ENCODE data around the gene SST. TPM values are rescaled to one million over a fixed set of nuclear protein-coding genes. Genes with fewer than 3 reads are reported as not detected.

SST gene
- polyA plus RNA-seq, 1 donor from 2014 or later: 9.7 TPM

DNA sequence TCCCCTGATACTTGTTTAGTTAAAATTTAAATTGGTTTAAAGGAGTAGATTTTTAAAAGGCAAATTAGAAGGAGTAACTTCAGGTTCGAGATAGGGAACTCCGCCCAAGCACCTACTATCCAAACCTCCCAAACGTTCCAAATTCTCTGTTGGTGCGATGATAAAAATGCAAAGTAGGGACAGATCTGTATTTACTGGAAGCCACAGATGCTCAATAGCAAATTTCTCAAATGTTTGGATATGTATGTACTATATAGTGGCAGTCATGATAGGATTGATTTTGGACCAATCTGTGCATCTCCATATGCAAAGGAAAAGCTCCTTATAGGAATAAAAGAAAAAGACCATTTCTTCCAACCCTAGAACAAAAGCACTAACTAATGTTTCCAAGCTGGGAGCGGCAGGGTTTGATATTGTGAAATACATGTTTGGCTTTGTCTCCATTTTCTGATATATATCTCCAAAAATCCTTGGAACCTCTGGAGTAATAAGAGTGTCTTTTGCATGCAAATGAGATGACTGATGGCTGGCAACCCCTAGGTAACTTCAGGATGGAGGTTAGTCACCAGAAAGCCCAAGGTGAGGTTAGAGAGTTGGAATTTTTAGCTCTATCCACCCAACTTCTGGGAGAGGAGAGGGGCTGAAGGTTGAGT lies 16.6 kb upstream of the SST start:
- Histone ChIP-seq H3K36me3 (ENCODE audit: insufficient read depth, low read length) (no peaks in the 10 kb centered on the region), H4K20me1 (ENCODE audit: insufficient read depth) (no peaks in the 10 kb centered on the region), H3K9me3 (ENCODE audit: low read length) (no peaks in the 10 kb centered on the region), H3F3A (ENCODE audit: insufficient read depth, low read length, poor library complexity, severe bottlenecking) (no peaks in the 10 kb centered on the region), H3K9me2 (ENCODE audit: insufficient read depth, low read length) (no peaks in the 10 kb centered on the region), H3K4me3 (ENCODE audit: low read length) (no peak overlapping the region), H2AFZ (ENCODE audit: low read depth, low read length) (no peak overlapping the region), H3K27me3 (ENCODE audit: insufficient read depth, low read depth, low read length) (no peaks in the 10 kb centered on the region), H3K4me2 (ENCODE audit: low read length) (no peak overlapping the region), H3K27ac (ENCODE audit: low read length) (no peak overlapping the region), H3K79me2 (replicated peaks; ENCODE audit: insufficient read depth, low read length) (no peaks in the 10 kb centered on the region), H3K9ac (ENCODE audit: low read length) (no peak overlapping the region)
- TF ChIP-seq SMC3 (conservative IDR thresholded peaks at IDR 0.05; ENCODE audit: poor library complexity) (no peak), RAD21 (conservative IDR thresholded peaks at IDR 0.05) (no peak), EZH2 (IDR thresholded peaks at IDR 0.05; ENCODE audit: borderline replicate concordance, insufficient read depth, low read length, poor library complexity, severe bottlenecking) (no peak), TAF1 (IDR thresholded peaks at IDR 0.05; ENCODE audit: low read depth) (no peak), POLR2AphosphoS5 (IDR thresholded peaks at IDR 0.05) (no peak), MXI1 (conservative IDR thresholded peaks at IDR 0.05; ENCODE audit: poor library complexity, severe bottlenecking) (no peak), EP300 (conservative IDR thresholded peaks at IDR 0.05; ENCODE audit: poor library complexity, severe bottlenecking) (no peak)
- TF ChIP-seq, protein P1, sequence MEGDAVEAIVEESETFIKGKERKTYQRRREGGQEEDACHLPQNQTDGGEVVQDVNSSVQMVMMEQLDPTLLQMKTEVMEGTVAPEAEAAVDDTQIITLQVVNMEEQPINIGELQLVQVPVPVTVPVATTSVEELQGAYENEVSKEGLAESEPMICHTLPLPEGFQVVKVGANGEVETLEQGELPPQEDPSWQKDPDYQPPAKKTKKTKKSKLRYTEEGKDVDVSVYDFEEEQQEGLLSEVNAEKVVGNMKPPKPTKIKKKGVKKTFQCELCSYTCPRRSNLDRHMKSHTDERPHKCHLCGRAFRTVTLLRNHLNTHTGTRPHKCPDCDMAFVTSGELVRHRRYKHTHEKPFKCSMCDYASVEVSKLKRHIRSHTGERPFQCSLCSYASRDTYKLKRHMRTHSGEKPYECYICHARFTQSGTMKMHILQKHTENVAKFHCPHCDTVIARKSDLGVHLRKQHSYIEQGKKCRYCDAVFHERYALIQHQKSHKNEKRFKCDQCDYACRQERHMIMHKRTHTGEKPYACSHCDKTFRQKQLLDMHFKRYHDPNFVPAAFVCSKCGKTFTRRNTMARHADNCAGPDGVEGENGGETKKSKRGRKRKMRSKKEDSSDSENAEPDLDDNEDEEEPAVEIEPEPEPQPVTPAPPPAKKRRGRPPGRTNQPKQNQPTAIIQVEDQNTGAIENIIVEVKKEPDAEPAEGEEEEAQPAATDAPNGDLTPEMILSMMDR (IDR thresholded peaks at IDR 0.05; ENCODE audit: poor library complexity, severe bottlenecking): no peak
- TF ChIP-seq, protein P2, sequence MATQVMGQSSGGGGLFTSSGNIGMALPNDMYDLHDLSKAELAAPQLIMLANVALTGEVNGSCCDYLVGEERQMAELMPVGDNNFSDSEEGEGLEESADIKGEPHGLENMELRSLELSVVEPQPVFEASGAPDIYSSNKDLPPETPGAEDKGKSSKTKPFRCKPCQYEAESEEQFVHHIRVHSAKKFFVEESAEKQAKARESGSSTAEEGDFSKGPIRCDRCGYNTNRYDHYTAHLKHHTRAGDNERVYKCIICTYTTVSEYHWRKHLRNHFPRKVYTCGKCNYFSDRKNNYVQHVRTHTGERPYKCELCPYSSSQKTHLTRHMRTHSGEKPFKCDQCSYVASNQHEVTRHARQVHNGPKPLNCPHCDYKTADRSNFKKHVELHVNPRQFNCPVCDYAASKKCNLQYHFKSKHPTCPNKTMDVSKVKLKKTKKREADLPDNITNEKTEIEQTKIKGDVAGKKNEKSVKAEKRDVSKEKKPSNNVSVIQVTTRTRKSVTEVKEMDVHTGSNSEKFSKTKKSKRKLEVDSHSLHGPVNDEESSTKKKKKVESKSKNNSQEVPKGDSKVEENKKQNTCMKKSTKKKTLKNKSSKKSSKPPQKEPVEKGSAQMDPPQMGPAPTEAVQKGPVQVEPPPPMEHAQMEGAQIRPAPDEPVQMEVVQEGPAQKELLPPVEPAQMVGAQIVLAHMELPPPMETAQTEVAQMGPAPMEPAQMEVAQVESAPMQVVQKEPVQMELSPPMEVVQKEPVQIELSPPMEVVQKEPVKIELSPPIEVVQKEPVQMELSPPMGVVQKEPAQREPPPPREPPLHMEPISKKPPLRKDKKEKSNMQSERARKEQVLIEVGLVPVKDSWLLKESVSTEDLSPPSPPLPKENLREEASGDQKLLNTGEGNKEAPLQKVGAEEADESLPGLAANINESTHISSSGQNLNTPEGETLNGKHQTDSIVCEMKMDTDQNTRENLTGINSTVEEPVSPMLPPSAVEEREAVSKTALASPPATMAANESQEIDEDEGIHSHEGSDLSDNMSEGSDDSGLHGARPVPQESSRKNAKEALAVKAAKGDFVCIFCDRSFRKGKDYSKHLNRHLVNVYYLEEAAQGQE (IDR thresholded peaks at IDR 0.05; ENCODE audit: borderline replicate concordance): no peak

DNA sequence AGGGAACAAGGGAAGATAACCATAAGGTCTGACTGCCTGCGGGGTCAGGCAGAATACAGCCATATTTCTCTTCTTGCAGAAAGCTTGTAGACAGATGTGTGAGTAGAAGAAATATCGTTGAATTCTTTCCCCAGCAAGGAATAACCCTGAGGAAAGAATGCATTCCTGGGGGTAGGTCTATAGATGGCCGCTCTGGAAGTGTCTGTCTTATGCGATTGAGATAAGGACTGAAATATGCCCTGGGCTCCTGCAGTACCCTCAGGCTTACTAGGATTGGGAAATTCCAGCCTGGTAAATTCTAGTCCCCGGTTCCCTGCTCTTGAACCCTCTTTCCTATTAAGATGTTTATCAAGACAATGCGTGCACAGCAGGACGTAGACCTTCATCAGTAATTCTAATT lies 15.8 kb upstream of the SST start:
- no peaks in the 10 kb centered on the region for H3K9me3 ChIP-seq (ENCODE audit: low read length)
- no peaks in the 10 kb centered on the region for H3K36me3 ChIP-seq (ENCODE audit: insufficient read depth, low read length)
- TF ChIP-seq RAD21 (conservative IDR thresholded peaks at IDR 0.05): no peak
- TF ChIP-seq SMC3 (conservative IDR thresholded peaks at IDR 0.05; ENCODE audit: poor library complexity): no peak
- TF ChIP-seq, protein P1 (IDR thresholded peaks at IDR 0.05; ENCODE audit: poor library complexity, severe bottlenecking): no peak
- no peak for TF ChIP-seq TAF1 (IDR thresholded peaks at IDR 0.05; ENCODE audit: low read depth)
- TF ChIP-seq POLR2AphosphoS5 (IDR thresholded peaks at IDR 0.05): no peak
- no peak for TF ChIP-seq MXI1 (conservative IDR thresholded peaks at IDR 0.05; ENCODE audit: poor library complexity, severe bottlenecking)
- TF ChIP-seq EZH2 (IDR thresholded peaks at IDR 0.05; ENCODE audit: borderline replicate concordance, insufficient read depth, low read length, poor library complexity, severe bottlenecking): no peak
- TF ChIP-seq, protein P2 (IDR thresholded peaks at IDR 0.05; ENCODE audit: borderline replicate concordance): no peak
- no peak for TF ChIP-seq EP300 (conservative IDR thresholded peaks at IDR 0.05; ENCODE audit: poor library complexity, severe bottlenecking)
- no peak overlapping the region for H3K4me3 ChIP-seq (ENCODE audit: low read length)
- no peak overlapping the region for H3K9ac ChIP-seq (ENCODE audit: low read length)
- no peak overlapping the region for H2AFZ ChIP-seq (ENCODE audit: low read depth, low read length)
- H4K20me1 ChIP-seq (ENCODE audit: insufficient read depth): no peaks in the 10 kb centered on the region
- no peak overlapping the region for H3K4me2 ChIP-seq (ENCODE audit: low read length)
- no peaks in the 10 kb centered on the region for H3K27me3 ChIP-seq (ENCODE audit: insufficient read depth, low read depth, low read length)
- H3F3A ChIP-seq (ENCODE audit: insufficient read depth, low read length, poor library complexity, severe bottlenecking): no peaks in the 10 kb centered on the region
- no peak overlapping the region for H3K27ac ChIP-seq (ENCODE audit: low read length)
- no peaks in the 10 kb centered on the region for H3K9me2 ChIP-seq (ENCODE audit: insufficient read depth, low read length)
- H3K79me2 ChIP-seq (replicated peaks; ENCODE audit: insufficient read depth, low read length): no peaks in the 10 kb centered on the region

All from neural cell (in vitro differentiated cells).